K562 (cell line): Measurements from ENCODE around the gene TM7SF3. TPM values are rescaled to one million over a fixed set of nuclear protein-coding genes. Genes with fewer than 3 reads are reported as not detected.

Source experiments
- ATF7 ChIP-seq: fragments of 450-650 bp; IDR thresholded peaks from 2 replicates; pipeline ENCODE4 v1.7.1; 2014; ENCODE audit warnings: mild to moderate bottlenecking, moderate library complexity
- HNRNPK ChIP-seq: fragments of 200-400 bp; formaldehyde crosslinking; IDR thresholded peaks from one replicate; pipeline ENCODE4 v1.6.1; 2018; ENCODE audit warnings: mild to moderate bottlenecking, low read depth, low read length; ENCODE audit not compliant: poor library complexity, severe bottlenecking
- ILK ChIP-seq: fragments of 450-650 bp; IDR thresholded peaks from 2 replicates; pipeline ENCODE4 v1.6.1; 2016; ENCODE audit warnings: missing genetic modification characterization, low read depth, mild to moderate bottlenecking, missing compliant biosample characterization, moderate library complexity, borderline replicate concordance
- MEF2A ChIP-seq: IDR thresholded peaks from 2 replicates; pipeline ENCODE4 v1.6.1; 2011; ENCODE audit warnings: low read depth, mild to moderate bottlenecking, low read length, moderate library complexity; ENCODE audit not compliant: control insufficient read depth
- SMARCC2 ChIP-seq: fragments of 450-650 bp; IDR thresholded peaks from 2 replicates; pipeline ENCODE4 v1.6.1; 2017; ENCODE audit warnings: antibody characterized with exemption, moderate library complexity, mild to moderate bottlenecking, low read depth
- TCFL5 ChIP-seq: fragments of 250-450 bp; sonication (Bioruptor Pico); conservative IDR thresholded peaks from 2 replicates; pipeline ENCODE4 v1.6.1; 2021; ENCODE audit warnings: mild to moderate bottlenecking, moderate library complexity, matching md5 sums
- THRAP3 ChIP-seq: fragments of 450-650 bp; IDR thresholded peaks from 2 replicates; pipeline ENCODE4 v1.6.1; 2016; ENCODE audit warnings: mild to moderate bottlenecking, inconsistent platforms, borderline replicate concordance
- ZNF431 ChIP-seq: sonication (generic); formaldehyde crosslinking; IDR thresholded peaks from 2 replicates; pipeline ENCODE4 v1.8.0; 2022; ENCODE audit warnings: mild to moderate bottlenecking, missing genetic modification reagents
- ZNF507 ChIP-seq: conservative IDR thresholded peaks from 2 replicates; pipeline ENCODE4 v1.6.1; 2017; ENCODE audit warnings: missing genetic modification characterization, missing compliant biosample characterization
- polyA plus RNA-seq, 8 experiments: library from polyadenylated mRNA; depleted of rRNA in 4 of 8; stranded (reverse) in 5 of 8; unstranded in 3 of 8; fragments of >200 nt; fragmentation: Nextera tagmentation in 2 of 8; fragmentation: Illumina TruSeq in 1 of 8; extraction: Ambion mirVana in 2 of 8; extraction: Trizol in 1 of 8; gene quantifications; 2 replicates each; pipeline versions ENCODE4 v1.2.1 to v1.2.3, GENCODE V29; 2011 to 2014; ENCODE audit warnings: inconsistent platforms in 1 of 8, missing spikeins in 1 of 8
- total RNA-seq, 7 experiments: library from RNA; depleted of rRNA in 6 of 7; stranded (reverse); fragments of >200 nt in 6 of 7; fragmentation: Illumina TruSeq in 2 of 7; extraction: Trizol in 2 of 7; gene quantifications; 2 replicates each; pipeline versions ENCODE4 v1.2.1 to v1.2.3, GENCODE V29; 2011 to 2021; ENCODE audit warnings: low replicate concordance in 1 of 7
- TF ChIP-seq, protein P1 (sequence below), 2 experiments: fragments of 250-450 bp in 1 of 2; fragments of 450-650 bp in 1 of 2; sonication (Bioruptor Pico) in 1 of 2; IDR thresholded peaks; 2 replicates each; pipeline versions ENCODE4 v1.6.1 to v1.8.0; 2016 to 2021; ENCODE audit warnings: mild to moderate bottlenecking in 2 of 2, moderate library complexity in 2 of 2, missing compliant biosample characterization in 1 of 2, missing genetic modification characterization in 1 of 2
- TF ChIP-seq, protein P2 (sequence below): sonication (generic); formaldehyde crosslinking; IDR thresholded peaks from 2 replicates; pipeline ENCODE4 v1.8.1; 2023; ENCODE audit warnings: mild to moderate bottlenecking, missing genetic modification reagents, moderate library complexity
- TF ChIP-seq, protein P3 (sequence below): fragments of 250-450 bp; sonication (Bioruptor Pico); IDR thresholded peaks from 2 replicates; pipeline ENCODE4 v1.4.0; 2020; ENCODE audit warnings: mild to moderate bottlenecking, moderate library complexity
- TF ChIP-seq, protein P4 (sequence below): fragments of 200-800 bp; sonication (Bioruptor generic); IDR thresholded peaks from 2 replicates; pipeline ENCODE4 v1.6.1; 2017; ENCODE audit warnings: missing genetic modification characterization, missing compliant biosample characterization
- TF ChIP-seq, protein P5 (sequence below): fragments of 450-650 bp; IDR thresholded peaks from 2 replicates; pipeline ENCODE4 v1.6.1; 2016; ENCODE audit warnings: borderline replicate concordance
- TF ChIP-seq, protein P6 (sequence below): conservative IDR thresholded peaks from 2 replicates; pipeline ENCODE4 v1.6.1; 2011; ENCODE audit warnings: low read depth, mild to moderate bottlenecking, low read length; ENCODE audit not compliant: control insufficient read depth

Gene TM7SF3
- total and polyA plus RNA-seq, 9 of the 15 experiments (the other 6 are each of a cell fraction or from before 2014, with no cell fraction given) = 9.3 to 90.4 (median 24.8) TPM

DNA sequence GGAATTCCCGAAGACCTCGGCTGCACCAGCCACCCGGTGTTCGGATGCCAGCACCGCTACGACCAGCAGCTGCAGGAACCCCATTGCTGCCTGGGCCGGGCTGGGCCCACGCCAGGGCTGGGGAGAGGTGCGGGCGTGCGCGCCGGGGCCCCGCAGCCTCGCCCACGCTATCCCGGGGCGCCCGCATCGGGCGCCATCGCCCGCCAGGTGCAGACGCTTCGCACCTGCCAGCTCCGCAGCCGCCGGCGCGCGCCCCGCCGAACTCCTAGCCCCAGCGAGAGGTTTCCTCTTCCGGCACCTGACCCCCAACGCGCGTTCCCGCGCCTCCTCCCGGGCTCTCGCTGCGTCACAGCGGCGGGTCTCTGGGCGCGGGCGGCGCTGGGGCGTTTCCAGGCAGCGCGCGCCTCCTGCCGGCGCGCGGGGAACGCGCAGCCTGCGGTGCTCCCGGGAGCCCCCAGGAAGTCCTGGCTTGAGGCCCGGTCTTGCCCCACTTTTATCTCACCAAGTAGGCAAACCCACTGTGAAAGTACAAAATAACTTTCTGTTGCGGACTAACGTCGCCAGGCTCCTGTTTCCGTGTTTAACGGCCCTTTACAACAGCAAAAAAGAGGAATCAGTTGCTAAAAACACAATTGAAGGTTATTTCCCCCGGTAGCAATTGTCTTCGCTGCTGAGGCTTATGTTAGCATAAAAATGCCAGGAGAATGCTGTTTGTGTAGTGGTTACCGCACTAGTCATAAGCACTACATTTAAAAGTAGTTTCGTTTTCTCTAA lies at the start of gene TM7SF3 (continued):
- TF ChIP-seq, protein P1, sequence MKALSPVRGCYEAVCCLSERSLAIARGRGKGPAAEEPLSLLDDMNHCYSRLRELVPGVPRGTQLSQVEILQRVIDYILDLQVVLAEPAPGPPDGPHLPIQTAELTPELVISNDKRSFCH (CRISPR knock-in tag; IDR thresholded peaks at IDR 0.05) = no peak
- TF ChIP-seq, protein P1 (tag; IDR thresholded peaks at IDR 0.05) = 0 out of 2 replicates have a peak, but pooled peaks have one; percentile 49
- TF ChIP-seq, protein P2, sequence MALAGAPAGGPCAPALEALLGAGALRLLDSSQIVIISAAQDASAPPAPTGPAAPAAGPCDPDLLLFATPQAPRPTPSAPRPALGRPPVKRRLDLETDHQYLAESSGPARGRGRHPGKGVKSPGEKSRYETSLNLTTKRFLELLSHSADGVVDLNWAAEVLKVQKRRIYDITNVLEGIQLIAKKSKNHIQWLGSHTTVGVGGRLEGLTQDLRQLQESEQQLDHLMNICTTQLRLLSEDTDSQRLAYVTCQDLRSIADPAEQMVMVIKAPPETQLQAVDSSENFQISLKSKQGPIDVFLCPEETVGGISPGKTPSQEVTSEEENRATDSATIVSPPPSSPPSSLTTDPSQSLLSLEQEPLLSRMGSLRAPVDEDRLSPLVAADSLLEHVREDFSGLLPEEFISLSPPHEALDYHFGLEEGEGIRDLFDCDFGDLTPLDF (CRISPR knock-in tag) = peak; percentile 66; the same call in 1 of the 2 replicates
- TF ChIP-seq HNRNPK = no peak
- TF ChIP-seq ZNF431 = no peak; the same call in 1 of the 2 replicates
- TF ChIP-seq ATF7 = peak; percentile 71
- TF ChIP-seq, protein P3, sequence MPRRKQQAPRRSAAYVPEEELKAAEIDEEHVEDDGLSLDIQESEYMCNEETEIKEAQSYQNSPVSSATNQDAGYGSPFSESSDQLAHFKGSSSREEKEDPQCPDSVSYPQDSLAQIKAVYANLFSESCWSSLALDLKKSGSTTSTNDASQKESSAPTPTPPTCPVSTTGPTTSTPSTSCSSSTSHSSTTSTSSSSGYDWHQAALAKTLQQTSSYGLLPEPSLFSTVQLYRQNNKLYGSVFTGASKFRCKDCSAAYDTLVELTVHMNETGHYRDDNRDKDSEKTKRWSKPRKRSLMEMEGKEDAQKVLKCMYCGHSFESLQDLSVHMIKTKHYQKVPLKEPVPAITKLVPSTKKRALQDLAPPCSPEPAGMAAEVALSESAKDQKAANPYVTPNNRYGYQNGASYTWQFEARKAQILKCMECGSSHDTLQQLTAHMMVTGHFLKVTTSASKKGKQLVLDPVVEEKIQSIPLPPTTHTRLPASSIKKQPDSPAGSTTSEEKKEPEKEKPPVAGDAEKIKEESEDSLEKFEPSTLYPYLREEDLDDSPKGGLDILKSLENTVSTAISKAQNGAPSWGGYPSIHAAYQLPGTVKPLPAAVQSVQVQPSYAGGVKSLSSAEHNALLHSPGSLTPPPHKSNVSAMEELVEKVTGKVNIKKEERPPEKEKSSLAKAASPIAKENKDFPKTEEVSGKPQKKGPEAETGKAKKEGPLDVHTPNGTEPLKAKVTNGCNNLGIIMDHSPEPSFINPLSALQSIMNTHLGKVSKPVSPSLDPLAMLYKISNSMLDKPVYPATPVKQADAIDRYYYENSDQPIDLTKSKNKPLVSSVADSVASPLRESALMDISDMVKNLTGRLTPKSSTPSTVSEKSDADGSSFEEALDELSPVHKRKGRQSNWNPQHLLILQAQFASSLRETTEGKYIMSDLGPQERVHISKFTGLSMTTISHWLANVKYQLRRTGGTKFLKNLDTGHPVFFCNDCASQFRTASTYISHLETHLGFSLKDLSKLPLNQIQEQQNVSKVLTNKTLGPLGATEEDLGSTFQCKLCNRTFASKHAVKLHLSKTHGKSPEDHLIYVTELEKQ (CRISPR knock-in tag) = no peak
- TF ChIP-seq SMARCC2 = no peak
- no peak for TF ChIP-seq ILK (tag)
- no peak for TF ChIP-seq ZNF507 (tag)
- TF ChIP-seq, protein P4, sequence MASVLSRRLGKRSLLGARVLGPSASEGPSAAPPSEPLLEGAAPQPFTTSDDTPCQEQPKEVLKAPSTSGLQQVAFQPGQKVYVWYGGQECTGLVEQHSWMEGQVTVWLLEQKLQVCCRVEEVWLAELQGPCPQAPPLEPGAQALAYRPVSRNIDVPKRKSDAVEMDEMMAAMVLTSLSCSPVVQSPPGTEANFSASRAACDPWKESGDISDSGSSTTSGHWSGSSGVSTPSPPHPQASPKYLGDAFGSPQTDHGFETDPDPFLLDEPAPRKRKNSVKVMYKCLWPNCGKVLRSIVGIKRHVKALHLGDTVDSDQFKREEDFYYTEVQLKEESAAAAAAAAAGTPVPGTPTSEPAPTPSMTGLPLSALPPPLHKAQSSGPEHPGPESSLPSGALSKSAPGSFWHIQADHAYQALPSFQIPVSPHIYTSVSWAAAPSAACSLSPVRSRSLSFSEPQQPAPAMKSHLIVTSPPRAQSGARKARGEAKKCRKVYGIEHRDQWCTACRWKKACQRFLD (CRISPR knock-in tag) = peak; percentile 66; the same call in 1 of the 2 replicates
- TF ChIP-seq, protein P5, sequence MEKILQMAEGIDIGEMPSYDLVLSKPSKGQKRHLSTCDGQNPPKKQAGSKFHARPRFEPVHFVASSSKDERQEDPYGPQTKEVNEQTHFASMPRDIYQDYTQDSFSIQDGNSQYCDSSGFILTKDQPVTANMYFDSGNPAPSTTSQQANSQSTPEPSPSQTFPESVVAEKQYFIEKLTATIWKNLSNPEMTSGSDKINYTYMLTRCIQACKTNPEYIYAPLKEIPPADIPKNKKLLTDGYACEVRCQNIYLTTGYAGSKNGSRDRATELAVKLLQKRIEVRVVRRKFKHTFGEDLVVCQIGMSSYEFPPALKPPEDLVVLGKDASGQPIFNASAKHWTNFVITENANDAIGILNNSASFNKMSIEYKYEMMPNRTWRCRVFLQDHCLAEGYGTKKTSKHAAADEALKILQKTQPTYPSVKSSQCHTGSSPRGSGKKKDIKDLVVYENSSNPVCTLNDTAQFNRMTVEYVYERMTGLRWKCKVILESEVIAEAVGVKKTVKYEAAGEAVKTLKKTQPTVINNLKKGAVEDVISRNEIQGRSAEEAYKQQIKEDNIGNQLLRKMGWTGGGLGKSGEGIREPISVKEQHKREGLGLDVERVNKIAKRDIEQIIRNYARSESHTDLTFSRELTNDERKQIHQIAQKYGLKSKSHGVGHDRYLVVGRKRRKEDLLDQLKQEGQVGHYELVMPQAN = no peak
- no peak for TF ChIP-seq MEF2A
- TF ChIP-seq, protein P6, sequence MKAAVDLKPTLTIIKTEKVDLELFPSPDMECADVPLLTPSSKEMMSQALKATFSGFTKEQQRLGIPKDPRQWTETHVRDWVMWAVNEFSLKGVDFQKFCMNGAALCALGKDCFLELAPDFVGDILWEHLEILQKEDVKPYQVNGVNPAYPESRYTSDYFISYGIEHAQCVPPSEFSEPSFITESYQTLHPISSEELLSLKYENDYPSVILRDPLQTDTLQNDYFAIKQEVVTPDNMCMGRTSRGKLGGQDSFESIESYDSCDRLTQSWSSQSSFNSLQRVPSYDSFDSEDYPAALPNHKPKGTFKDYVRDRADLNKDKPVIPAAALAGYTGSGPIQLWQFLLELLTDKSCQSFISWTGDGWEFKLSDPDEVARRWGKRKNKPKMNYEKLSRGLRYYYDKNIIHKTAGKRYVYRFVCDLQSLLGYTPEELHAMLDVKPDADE = peak; percentile 61; the same call in 1 of the 2 replicates
- no peak for TF ChIP-seq THRAP3
- no peak for TF ChIP-seq TCFL5 (CRISPR knock-in tag)
